Endothelial cell of hepatic sinusoid (primary cell): Measurements from ENCODE around the gene PSME4.

Experiments
- in situ Hi-C: cut with HindIII; loops from 2 replicates; pipeline ENCODE4 v1.10.0; 2017; ENCODE audit warnings: low sequenced_read_pairs

Gene PSME4

GRCh38 chr2:53903011-53903410, 67.8 kb downstream of the PSME4 start:
- in situ Hi-C loops = no loop called here

GRCh38 chr2:53901192-53901591, 69.6 kb downstream of the PSME4 start:
- in situ Hi-C loops = no loop called here

GRCh38 chr2:53896864-53897263, 73.9 kb downstream of the PSME4 start:
- in situ Hi-C loops = no loop called here

GRCh38 chr2:53886406-53887280, 84.2 kb downstream of the PSME4 start:
- in situ Hi-C loops = no loop called here

GRCh38 chr2:53884883-53885282, 85.9 kb downstream of the PSME4 start:
- in situ Hi-C loops = no loop called here

- in situ Hi-C loops = no loop called here
These were observed 88.8 kb downstream of the PSME4 start for GRCh38 chr2:53881986-53882385.

GRCh38 chr2:53881360-53881759, 89.4 kb downstream of the PSME4 start:
- in situ Hi-C loops = no loop called here

GRCh38 chr2:53880756-53881155, 90.0 kb downstream of the PSME4 start:
- in situ Hi-C loops = no loop called here

- in situ Hi-C loops = no loop called here
These were observed 93.2 kb downstream of the PSME4 start for GRCh38 chr2:53877556-53877955.

GRCh38 chr2:53877112-53877511, 93.7 kb downstream of the PSME4 start:
- in situ Hi-C loops = no loop called here

- in situ Hi-C loops = no loop called here
These were observed 96.3 kb downstream of the PSME4 start for GRCh38 chr2:53874401-53874950.

- in situ Hi-C loops = no loop called here
These were observed 103.0 kb downstream of the PSME4 start for GRCh38 chr2:53867773-53868172.

GRCh38 chr2:53867169-53867568, 103.6 kb downstream of the PSME4 start:
- in situ Hi-C loops = no loop called here

GRCh38 chr2:53865962-53866361, 104.8 kb downstream of the PSME4 start:
- in situ Hi-C loops = no loop called here

- in situ Hi-C loops = no loop called here
These were observed 105.5 kb downstream of the PSME4 start for GRCh38 chr2:53865264-53865663.

GRCh38 chr2:53863538-53864227, 107.1 kb downstream of the PSME4 start:
- in situ Hi-C loops = no loop called here

GRCh38 chr2:53861824-53862223, 109.0 kb downstream of the PSME4 start:
- in situ Hi-C loops = no loop called here

GRCh38 chr2:53859206-53860181, 111.3 kb downstream of the PSME4 start, which contains the start of gene GPR75:
Gene GPR75 (minus strand): TSS chr2:53859967. CDS start chr2:53854756, 5,211 bp downstream.
- in situ Hi-C loops = no loop called here

- in situ Hi-C loops = no loop called here
These were observed 114.5 kb downstream of the PSME4 start for GRCh38 chr2:53856272-53856671.

GRCh38 chr2:53854678-53855077, 116.1 kb downstream of the PSME4 start:
- in situ Hi-C loops = no loop called here

- in situ Hi-C loops = no loop called here
These were observed 118.3 kb downstream of the PSME4 start for GRCh38 chr2:53852532-53852931.
